CD4-positive, alpha-beta T cell treated with Interleukin-10 for 1 hour (primary cell): ENCODE results near the gene ATP1B4.

Experiments
- DNase-seq: peaks from one replicate; pipeline ENCODE4 v3.0.0-alpha.2; 2020

ATP1B4 gene

DNA sequence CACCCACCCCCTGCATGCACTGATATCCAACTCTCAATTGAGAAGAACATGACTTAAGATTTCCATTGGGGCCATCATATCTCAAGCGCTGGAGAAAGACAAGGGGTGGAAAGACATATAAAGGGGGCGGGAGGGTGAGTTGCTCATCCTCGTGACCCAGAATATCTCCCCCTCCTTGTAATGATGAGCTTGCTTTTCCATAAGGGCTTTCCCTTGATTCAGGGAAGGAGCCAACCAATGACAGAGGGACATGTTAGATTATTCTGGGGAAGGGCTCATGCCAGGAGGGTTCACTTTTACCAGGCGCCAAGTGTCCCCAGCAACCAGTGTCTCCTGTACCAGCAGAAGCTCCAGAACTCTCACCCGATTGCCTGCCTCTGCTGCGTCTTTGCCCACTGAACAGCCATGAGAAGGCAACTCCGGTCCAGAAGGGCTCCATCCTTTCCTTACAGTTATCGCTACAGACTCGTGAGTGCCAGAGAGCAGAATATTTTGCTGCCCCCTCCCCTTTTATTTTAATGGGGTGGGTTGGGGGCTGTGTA is at the start of gene ATP1B4:
Gene ATP1B4, plus strand, starts transcription at position 326 of the 542 bp plus-strand sequence. Its CDS starts 80 bp downstream, at position 406.
- DNase-seq: no peak

DNA sequence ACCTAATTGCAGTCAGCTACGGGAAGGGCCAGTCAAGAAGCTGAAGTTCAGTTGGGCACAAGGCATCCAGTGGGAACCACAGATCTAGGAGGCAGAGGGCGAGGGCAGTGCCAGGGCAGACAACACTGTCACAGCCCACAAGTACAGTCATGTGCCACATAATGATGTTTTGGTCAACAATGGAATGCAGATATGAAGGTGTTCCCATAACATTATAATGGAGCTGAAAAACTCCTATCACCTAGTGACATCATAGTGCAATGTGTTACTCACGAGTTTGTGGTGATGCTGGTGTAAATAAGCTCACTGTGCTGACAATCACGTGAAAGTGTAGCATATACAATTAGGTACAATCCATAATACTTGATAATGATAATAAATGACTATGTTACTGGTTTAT is 46.1 kb upstream of the ATP1B4 start:
- no peak for DNase-seq

DNA sequence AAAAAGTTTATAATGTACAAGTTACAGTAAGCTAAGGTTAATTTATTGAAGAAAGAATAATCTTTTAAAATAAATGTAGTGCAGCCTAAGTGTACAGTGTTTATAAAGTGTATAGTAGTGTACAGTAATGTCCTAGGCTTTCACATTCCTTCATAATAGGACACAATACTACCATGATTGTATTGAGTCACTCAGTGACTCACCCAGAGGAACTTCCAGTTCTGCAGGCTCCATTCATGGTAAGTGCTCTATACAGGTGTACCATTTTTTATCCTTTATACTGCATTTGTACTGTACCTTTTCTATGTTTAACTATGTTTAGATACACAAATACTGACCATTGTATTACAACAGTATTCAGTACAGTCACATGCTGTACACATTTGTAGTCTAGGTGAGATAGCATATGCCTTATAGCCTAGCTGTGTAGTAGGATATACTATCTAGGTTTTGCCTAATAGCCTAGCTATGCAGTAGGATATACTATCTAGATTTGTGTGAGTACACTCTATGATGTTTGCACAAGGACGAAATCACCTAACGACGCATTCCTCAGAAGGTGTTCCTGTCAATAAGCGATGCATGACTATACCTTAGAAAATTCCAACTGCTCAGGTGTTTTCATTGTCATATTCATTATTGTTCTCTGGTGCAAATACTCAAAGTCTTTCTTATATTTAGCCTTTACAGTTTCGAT is 45.2 kb upstream of the ATP1B4 start:
- DNase-seq: no peak

DNA sequence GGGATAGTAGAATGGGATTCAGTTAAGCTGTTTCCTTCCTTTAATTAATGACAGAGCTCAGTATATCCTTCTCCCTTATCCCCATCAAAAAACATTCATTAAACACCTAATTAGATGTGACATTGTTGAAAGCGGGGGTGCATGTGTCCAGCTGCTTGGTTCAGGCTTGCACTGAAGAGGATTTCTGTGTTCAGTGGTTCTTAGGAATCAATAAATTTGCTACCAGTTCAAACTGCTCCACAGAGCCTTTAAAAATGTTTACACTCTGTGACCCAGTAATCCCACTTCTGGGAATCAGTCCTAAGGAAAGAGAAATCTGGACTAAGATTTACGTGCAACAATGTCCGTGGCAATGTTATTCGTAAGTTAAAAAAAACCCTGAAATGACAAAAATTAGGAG is 43.5 kb upstream of the ATP1B4 start:
- no peak for DNase-seq

DNA sequence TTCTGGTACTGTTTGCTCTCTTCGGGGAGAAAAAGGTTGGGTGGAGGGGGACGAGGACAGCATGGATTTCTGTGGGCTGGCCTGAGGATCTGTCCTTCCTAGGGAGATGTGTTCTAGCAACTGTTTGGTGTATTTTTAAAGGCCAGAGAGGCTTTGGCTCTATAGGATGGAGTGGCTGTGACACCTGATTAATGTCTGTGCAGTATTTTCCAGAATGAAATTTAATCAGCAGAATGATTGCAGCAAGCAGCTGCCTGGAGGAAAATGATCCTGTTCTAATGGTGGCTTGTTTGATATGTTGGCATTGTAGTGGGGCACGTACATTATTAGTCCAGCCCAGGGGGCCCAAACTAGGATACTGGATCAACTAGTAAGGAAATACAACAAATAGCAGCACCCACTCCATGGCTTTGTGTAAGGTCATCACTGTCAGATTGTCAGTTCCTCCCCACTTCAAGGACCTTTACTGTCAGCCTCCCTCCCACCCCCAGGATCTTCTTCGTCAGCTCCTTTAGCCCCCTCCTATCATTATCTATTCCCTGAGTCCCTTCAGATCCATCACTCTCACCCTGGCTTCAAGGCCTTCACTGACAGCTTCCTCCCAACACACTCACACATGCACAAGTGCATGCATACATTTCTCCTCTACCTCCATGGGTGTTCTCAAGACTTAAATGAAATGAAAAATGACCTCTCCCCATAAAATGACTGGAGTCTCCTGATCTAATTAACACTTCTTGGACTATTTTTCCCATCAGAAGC is 40.2 kb upstream of the ATP1B4 start:
- no peak for DNase-seq

DNA sequence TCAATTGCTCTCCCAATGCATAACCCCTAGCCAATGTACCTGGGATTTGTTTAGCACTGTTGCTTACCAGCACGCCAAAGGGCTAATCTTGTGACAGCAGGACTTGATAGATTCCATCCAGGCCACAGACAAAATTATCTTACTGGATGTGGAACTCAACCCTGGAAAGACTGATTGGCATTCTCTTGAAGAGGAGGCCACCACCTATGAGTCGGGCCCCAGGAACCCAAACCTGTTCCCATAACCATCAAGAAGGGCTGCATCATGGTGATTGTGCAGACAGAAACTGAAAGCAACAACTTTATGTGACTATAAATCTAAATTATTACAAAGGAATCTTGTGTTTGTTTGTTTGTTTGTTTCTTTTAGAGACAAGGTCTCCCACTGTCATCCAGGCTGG is 30.8 kb upstream of the ATP1B4 start:
- no peak for DNase-seq

DNA sequence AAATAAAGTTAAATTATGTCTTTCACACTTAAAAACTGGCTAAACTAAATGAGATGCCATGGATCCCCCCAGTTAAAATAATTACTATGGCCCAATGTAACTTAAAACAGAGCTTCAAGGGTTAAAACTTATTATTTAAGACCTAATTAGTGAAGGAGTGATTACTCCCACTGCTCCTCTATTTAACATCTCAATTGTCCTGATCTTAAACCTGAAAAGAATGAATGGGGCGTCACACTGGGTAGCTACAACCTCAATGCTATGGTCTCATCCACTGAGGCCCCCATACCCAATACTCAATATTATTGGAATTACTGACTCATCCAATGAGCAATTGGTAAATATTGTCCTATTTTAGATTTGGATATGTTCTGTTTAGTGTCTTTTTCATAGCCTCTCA is 29.5 kb upstream of the ATP1B4 start:
- DNase-seq: no peak

DNA sequence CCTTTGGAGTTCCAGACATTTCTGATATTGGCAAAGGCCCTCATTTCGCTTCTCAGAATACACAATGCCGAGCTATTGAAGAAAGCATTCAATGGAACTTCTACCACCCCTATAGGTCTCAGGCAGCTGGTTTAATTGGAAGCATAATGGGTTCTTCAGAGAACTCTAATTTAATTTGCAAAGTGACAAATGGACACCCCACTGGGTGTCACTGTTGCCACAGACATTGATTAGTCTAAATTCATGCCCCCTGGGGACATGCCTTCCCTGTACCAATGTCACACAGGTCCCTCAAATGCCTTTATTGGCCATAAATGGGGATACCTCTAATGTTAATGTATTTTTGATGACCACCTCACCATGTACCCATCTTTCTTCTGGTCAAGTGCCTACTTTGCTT is 27.7 kb upstream of the ATP1B4 start:
- DNase-seq: peak; percentile 25

DNA sequence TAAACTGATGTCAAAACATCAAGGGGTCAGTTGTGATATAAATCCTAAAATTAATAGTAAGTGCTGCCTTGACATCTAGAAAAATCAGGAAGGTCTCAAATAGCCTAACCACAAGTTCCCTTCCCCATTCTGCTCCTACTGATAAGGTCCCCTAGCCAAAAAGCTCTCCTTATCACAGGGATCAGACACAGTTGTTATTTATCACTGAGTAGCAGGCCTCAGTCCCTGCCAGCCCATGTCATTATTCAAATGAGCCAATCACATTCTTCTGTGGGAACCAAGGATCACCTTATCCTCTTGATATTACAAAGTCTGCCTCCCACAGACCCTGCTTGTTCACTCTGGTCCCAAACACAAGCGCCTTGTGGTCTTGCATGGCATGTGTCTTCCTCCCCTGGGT is 27.3 kb upstream of the ATP1B4 start:
- no peak for DNase-seq

DNA sequence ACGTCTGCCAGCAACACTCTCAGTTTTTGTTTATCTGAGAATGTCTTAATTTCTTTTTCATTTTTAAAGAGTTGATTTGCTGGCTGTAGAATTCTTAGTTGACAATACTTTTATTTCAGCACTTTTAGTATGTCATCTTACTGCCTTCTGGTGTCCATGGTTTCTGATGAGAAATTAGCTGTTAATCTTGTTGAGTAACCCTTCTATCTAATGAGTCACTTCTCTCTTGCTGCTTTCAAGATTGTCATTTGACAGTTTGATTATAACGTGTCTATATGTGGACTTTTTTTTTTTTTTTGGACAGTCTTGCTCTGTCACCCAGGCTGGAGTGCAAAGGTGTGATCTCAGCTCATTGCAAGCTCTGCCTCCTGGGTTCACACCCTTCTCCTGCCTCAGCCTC is 26.6 kb upstream of the ATP1B4 start:
- DNase-seq: no peak

DNA sequence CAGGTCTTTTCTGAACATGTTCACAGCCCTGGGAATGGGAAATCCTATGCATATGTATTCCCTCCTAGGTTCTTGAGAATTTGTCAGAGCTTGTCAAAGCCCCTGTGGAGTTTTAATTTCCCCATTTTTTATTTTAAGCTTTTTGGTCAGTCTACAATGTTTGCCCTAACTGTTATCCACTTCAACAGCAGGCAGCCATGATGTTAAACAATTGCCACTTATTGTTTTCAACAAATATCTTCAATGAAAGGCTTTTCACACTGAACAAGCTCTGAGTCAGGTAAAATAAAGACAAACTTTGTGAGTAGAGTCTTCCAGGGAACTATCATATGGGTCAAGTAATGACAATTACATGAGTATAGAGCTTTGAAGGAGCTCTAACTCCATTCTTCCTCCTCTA is 25.0 kb upstream of the ATP1B4 start:
- DNase-seq: no peak

DNA sequence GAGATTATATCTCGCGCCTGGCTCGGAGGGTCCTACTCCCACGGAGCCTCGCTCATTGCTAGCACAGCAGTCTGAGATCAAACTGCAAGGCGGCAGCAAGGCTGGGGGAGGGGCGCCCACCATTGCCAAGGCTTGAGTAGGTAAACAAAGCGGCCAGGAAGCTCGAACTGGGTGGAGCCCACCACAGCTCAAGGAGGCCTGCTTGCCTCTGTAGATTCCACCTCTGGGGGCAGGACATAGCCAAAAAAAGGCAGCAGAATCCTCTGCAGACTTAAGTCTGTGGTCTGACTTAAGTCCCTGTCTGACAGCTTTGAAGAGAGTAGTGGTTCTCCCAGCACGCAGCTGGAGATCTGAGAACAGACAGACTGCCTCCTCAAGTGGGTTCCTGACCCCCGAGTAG is 17.3 kb upstream of the ATP1B4 start:
- peak; percentile 17 for DNase-seq

DNA sequence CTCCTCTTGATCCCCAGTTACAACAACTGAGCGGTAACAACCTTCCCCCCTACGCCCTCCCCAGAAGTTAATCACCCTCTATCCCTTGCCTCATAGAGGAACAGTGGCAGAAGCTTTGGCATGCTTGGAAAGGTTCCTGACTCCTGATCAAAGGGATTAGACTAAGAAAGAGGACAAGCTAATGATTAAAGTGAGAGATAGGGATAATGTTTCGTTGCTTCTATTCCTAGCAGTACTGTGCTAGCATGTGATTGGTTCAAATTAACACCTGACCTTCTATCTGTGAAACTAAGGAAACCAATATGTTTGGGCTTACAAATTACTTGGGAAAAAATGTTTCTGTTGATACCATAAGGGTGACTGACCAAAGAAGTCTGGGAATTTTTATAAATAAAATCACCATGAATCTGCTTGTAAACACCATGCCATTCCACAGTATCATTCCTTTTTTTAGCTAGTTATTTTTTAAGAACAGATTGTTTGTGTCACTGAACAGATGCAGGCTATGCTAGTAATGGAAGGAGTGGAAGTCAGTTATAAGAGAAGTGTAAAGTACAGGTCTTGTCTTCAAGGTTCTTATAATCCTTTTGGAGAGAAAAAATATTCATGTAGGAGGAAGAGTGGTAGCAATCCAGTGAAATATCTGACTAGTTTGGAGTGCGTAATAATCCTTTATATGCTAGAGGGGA is 11.3 kb upstream of the ATP1B4 start:
- DNase-seq: no peak

DNA sequence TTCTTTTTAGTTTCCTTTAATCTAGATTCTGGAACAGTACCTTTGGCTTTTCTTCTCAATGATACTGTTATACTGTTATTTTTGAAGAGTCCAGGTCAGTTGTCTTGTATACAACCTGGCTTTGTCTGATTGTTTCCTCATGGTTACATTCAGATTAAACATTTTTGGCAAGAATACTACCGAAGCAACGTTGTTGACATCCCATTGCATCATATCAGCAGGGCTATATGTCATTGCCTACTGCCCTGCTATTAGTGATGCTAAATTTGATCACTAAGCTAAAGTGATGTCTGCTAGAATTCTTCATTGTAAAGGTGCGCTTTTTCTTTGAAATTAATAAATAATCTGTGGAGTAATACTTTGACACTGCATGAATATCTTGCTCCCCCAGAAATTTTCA is 5.8 kb upstream of the ATP1B4 start:
- no peak for DNase-seq

DNA sequence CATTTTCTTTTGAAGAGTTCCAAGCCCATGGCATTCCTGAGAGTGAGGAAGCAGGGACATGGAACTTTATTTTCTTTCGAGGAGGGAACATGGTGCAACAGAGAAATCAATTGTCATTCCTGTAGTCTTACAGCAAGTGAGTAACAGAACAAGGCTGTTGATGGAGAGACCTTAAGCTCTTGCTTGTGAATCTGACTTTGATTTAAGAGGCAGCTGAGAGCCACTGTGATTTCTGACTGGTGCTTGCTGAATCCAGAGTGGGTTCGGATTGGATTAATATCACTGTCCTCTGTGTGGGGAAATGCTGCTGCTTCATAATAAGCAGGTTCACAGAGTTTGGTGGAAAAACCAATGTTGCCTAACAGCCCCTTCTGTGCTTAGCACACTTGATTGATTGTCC is 4.7 kb upstream of the ATP1B4 start:
- DNase-seq: no peak

DNA sequence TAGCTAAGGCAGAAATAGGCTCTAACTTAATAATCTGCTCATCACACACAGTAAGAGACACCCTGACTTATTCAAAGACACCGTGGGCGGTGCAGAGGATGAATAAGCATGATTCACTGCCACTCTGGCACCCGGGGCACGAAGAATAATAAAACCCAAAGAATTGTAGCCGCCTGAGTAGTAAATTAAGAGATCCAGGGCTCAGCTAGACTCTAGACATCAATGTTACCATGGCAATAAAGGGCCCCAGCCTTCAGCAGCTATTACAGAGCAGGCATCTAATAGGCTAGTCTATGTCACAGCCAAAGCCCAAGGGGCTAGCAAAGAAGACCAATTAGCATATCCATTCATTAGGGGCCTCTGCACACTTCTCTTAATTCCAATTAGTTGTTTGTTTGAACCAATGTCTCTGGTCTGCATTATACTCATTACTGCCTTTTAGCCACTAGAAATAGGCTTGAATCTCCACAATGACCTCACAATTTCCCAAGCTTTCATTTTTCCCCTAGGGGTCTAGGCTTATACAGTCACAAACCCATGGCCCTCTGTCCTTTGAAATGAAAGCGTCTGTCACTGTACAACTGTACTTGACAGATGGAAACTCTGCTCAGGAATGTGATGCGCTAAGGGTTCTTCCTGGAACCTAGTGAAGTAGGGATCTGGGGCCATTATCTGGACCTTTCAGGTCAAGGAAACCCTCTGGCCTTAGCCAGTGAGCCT is 3.0 kb upstream of the ATP1B4 start:
- DNase-seq: no peak

DNA sequence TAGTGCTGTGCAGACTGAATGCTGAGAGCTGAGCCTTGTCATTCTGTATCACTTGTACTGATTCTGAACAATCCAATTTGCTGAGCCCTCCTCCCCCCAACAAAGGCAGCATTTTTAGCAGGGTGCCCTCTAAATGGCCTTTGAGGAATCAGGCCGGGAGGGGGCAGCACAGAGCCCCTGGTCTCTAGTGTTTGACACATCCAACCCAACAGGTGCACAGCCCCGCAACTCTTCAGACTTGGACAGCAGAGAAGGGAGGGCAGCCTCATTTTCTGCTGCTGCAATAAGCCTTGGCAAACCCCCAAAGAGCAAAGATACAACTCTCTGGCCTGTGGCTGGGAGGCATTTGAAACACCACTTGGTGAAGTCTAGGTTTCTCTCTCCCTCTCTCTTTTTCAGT is 3.4 kb downstream of the ATP1B4 start:
- DNase-seq: peak; percentile 50

DNA sequence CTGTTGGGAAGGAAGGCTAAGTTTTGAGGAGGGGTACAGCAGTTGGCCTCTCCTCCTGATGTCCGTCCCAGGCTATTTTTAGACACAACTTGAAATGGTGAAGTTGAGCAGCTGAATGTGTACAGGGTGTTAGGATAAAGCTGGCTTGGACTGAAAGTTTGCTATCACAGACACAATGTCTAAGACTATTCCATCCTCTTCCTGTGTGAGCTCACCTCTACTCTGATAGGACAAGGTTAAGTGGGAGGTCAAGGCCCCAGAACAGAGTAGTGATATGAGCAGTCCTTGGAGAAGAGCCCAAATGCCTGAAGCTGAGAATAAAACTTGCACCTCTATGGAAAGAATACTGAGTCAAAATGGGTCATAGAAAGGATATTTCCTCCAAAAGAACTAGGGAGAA is 4.1 kb downstream of the ATP1B4 start:
- DNase-seq: no peak

DNA sequence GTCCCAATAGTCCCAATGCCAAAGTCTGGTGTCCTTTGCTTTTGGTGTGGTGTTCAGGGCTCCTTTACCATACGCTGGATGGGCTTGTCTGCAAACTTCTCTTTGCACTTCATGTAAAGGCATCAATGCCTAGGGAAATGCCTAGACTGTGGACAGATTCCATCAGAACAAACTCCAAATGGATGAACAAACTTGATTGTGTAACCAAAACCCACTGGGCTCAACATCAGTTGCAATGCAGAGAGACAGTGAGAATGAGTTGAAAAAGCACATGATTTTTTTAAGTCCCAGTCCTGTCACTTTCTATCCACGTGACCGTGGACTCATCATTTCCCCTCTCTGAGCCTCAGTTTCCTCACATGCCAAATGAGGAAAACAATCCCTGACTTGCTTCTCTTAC is 4.9 kb downstream of the ATP1B4 start:
- DNase-seq: no peak

DNA sequence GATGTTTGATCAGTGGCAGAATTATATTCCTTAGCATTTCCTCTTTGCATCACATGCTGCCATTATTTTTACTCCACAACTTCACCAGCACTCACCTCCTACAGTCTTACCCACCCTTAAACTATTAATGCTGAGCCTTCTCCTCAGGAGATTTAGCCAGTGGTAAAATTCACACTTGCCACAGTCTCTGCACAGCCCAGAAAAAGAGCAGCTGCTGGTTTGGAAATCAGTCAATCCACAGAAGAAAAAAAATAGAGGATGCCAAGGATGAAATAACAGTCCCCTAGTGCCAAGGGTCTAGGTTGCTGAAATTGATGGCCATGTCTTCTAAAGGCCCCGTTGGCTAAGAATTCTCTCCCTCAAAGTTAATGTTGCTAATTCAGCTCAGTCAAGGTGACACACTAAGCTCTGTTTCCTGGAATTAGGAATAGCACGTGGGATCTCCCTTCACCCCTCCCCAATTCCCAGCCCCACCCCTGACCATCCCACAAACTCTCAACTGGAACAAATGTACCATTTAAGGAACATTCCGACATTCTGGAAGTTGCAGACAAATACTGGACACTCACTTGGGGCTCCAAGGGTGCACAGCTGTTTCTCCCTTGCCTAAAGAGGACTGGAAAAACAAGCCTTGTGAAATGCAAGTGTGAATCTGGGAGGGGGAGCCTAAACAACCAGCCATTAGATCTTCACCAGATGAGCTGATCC is 5.7 kb downstream of the ATP1B4 start:
- no peak for DNase-seq

DNA sequence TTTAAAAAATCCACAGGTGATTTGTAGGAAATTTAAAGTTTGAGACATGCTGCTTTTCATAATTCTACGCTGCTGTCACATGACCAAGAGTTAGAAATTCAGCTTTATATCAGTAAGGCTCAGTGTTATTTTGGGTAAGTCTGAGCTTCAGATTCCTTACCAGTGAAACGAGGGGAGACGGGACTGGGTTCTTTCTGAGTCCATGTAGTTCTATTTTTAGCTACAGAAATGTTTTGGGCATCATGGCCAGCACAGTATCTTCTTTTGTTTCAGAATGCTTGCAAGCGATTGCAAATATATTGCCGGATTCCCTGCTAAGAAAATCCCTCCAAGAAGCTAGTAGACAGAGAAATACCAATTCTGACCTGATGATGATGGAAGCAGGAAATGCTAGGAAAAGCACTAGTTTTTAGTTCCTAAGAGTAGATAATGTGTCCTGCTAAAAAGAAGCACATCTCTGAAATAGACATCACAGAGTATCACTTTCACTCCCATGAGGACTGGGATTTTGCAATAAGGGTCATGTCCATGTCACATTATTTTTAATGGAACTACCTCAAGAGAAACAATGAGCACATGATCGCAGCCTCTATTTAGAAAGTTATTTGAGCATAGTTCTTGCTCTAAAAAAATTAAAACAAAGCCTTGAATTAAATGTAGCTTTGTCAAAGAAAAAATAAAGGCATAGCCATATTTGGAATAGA is 10.9 kb downstream of the ATP1B4 start:
- DNase-seq: no peak

DNA sequence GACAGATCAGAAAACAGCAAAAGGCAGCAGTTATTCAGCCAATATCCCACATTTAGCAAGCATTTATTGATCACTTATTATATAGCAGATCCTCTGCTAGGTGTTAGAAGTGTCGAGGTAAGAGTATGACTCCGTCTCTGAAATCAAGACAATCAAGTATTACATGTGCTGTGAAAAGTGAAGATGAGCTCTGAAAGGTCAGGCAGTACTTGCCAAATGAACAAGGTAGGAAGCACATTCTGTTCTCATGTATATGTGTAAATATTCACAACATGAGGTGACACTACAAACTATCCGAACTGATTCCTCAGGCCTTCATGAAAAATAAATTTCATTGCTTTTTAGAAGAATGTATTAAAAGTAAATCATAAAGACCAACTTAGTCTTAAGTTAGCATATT is 15.3 kb downstream of the ATP1B4 start:
- DNase-seq: no peak
